ENCODE measurements around the gene EHD4.

EHD4 gene

DNA sequence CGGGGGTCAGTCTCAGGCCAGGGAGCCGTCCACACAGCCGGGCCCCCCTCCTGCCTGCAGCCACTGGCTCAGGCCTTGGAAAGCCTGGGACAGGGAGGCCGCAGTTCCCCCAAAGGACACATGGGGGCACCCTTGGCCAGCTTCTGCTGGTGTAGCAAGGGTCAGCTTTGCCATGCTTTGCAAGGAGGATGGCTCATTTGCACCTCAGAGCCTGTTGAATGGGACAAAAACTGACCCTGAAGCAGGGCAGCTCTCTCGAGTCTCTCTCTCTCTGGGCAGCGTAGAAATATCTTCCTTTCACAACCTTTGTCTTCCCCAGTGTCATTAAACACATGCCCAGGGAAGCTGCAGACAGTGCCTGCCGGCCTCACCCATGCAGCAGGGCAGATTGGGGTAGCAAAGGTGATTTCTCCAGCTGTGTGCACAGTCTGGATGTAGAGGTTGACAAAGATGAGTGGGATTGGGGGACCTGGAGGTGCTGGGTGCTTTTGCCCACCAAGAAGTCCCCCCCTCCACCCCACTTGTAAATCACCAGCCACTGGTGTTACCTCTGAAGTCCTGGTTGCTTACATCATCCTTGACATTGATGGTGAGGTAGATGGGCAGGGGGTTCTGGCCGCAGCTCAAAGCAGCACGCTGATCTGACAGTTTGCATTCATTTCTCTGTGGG, 17.4 kb upstream of the EHD4 start:
- Histone ChIP-seq H3K9me3 (replicated peaks; ENCODE audit: insufficient read depth, low read length) (no peaks in the 10 kb centered on the region), H3K9ac (ENCODE audit: low read length) (no peak overlapping the region), H3K36me3 (replicated peaks; ENCODE audit: insufficient read depth, low read length) (no peaks in the 10 kb centered on the region), H3K79me2 (ENCODE audit: low read length) (no peaks in the 10 kb centered on the region), H2AFZ (ENCODE audit: low read length) (no peak overlapping the region), H3K27me3 (replicated peaks; ENCODE audit: insufficient read depth, low read length) (no peaks in the 10 kb centered on the region), H3K4me2 (ENCODE audit: low read depth, low read length) (no peak overlapping the region), H3K4me1 (ENCODE audit: low read length) (no peaks in the 10 kb centered on the region), H3K4me3 (ENCODE audit: low read length) (no peak overlapping the region), H4K20me1 (ENCODE audit: insufficient read depth, low read length) (no peaks in the 10 kb centered on the region), H3F3A (ENCODE audit: insufficient read depth, low read length) (no peaks in the 10 kb centered on the region), H3K9me2 (replicated peaks; ENCODE audit: insufficient read depth, low read length) (no peaks in the 10 kb centered on the region), H3K27ac (ENCODE audit: low read length) (no peak overlapping the region)
- peak; percentile 64 for DNase-seq
- TF ChIP-seq, protein P1, sequence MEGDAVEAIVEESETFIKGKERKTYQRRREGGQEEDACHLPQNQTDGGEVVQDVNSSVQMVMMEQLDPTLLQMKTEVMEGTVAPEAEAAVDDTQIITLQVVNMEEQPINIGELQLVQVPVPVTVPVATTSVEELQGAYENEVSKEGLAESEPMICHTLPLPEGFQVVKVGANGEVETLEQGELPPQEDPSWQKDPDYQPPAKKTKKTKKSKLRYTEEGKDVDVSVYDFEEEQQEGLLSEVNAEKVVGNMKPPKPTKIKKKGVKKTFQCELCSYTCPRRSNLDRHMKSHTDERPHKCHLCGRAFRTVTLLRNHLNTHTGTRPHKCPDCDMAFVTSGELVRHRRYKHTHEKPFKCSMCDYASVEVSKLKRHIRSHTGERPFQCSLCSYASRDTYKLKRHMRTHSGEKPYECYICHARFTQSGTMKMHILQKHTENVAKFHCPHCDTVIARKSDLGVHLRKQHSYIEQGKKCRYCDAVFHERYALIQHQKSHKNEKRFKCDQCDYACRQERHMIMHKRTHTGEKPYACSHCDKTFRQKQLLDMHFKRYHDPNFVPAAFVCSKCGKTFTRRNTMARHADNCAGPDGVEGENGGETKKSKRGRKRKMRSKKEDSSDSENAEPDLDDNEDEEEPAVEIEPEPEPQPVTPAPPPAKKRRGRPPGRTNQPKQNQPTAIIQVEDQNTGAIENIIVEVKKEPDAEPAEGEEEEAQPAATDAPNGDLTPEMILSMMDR (IDR thresholded peaks at IDR 0.05; ENCODE audit: low read length): peak; percentile 97
- no peak for TF ChIP-seq EZH2 (optimal IDR thresholded peaks at IDR 0.05; ENCODE audit: low read depth, low read length)

DNA sequence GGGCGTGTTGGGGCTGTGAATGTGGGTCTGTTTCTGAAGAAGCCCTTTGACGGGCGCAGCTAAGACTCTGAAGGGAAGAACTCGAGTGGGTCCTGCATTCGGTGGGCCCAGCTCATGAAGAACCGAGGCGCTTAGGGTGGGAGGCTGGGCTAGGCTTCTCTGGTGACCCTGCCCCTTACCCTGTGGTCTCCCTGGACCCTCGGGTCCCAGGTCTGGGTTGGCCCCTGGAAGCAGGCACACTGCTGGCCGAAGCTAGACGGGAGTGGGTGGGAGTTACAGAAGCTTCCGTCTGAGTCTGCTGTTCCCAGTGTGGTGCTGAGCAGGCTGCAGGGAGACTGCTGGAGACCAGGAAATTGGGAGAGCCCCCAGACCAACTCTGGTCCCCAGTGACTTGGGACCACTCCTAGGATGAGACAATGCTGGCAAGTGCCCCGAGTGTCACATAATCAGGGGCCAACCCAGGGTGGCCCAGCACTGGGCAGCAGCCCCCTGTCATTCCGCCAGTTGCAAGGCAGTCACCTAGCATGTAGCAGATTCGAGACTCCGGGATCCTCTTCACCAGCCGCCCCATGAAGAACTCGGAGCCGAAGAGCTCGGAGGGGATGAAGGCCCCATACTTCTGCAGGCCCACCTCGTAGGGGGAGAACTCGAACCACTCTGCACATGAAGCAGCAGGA, 16.7 kb upstream of the EHD4 start:
- Histone ChIP-seq H3K9ac (ENCODE audit: low read length) (no peak overlapping the region), H3K79me2 (ENCODE audit: low read length) (no peaks in the 10 kb centered on the region), H3K27me3 (replicated peaks; ENCODE audit: insufficient read depth, low read length) (no peaks in the 10 kb centered on the region), H3K4me1 (ENCODE audit: low read length) (no peaks in the 10 kb centered on the region), H3K9me3 (replicated peaks; ENCODE audit: insufficient read depth, low read length) (no peaks in the 10 kb centered on the region), H3K4me3 (ENCODE audit: low read length) (no peak overlapping the region), H3K27ac (ENCODE audit: low read length) (no peak overlapping the region), H3F3A (ENCODE audit: insufficient read depth, low read length) (no peaks in the 10 kb centered on the region), H4K20me1 (ENCODE audit: insufficient read depth, low read length) (no peaks in the 10 kb centered on the region), H2AFZ (ENCODE audit: low read length) (no peak overlapping the region), H3K4me2 (ENCODE audit: low read depth, low read length) (no peak overlapping the region), H3K9me2 (replicated peaks; ENCODE audit: insufficient read depth, low read length) (no peaks in the 10 kb centered on the region), H3K36me3 (replicated peaks; ENCODE audit: insufficient read depth, low read length) (no peaks in the 10 kb centered on the region)
- DNase-seq: no peak
- TF ChIP-seq, protein P1 (IDR thresholded peaks at IDR 0.05; ENCODE audit: low read length): no peak
- TF ChIP-seq EZH2phosphoT487 (IDR thresholded peaks at IDR 0.05; ENCODE audit: low read length): no peak
- no peak for TF ChIP-seq EZH2 (optimal IDR thresholded peaks at IDR 0.05; ENCODE audit: low read depth, low read length)

DNA sequence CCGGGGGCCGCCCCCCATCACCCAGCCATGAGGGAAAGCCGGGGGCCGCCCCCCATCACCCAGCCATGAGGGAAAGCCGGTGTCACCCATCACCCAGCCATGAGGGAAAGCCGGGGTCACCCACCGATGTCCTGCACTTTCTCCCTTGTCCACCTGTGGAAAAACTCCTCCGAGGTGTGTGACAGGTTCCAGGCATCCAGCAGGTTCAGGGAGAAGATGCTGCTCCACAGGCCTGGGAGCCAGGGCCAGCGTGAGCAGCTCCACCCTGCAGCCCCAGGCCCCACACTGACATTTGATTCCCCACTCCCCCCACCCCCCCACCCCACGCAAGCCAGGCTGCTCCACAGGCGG, 15.5 kb upstream of the EHD4 start:
- Histone ChIP-seq H2AFZ (ENCODE audit: low read length) (no peak overlapping the region), H3K4me3 (ENCODE audit: low read length) (no peak overlapping the region), H3K79me2 (ENCODE audit: low read length) (no peaks in the 10 kb centered on the region), H3K9me2 (replicated peaks; ENCODE audit: insufficient read depth, low read length) (no peaks in the 10 kb centered on the region), H3K4me2 (ENCODE audit: low read depth, low read length) (no peak overlapping the region), H3K27ac (ENCODE audit: low read length) (no peak overlapping the region), H3K36me3 (replicated peaks; ENCODE audit: insufficient read depth, low read length) (no peaks in the 10 kb centered on the region), H3K9ac (ENCODE audit: low read length) (no peak overlapping the region), H4K20me1 (ENCODE audit: insufficient read depth, low read length) (no peaks in the 10 kb centered on the region), H3K27me3 (replicated peaks; ENCODE audit: insufficient read depth, low read length) (no peaks in the 10 kb centered on the region), H3K4me1 (ENCODE audit: low read length) (no peaks in the 10 kb centered on the region), H3K9me3 (replicated peaks; ENCODE audit: insufficient read depth, low read length) (no peaks in the 10 kb centered on the region), H3F3A (ENCODE audit: insufficient read depth, low read length) (no peaks in the 10 kb centered on the region)
- DNase-seq: no peak
- no peak for TF ChIP-seq EZH2phosphoT487 (IDR thresholded peaks at IDR 0.05; ENCODE audit: low read length)
- TF ChIP-seq EZH2 (optimal IDR thresholded peaks at IDR 0.05; ENCODE audit: low read depth, low read length): no peak
- TF ChIP-seq, protein P1 (IDR thresholded peaks at IDR 0.05; ENCODE audit: low read length): no peak

Data from MM.1S (cell line).